Suprapubic skin (tissue), 4 donors: ENCODE results near the gene SLK. TPM values are rescaled to one million over a fixed set of nuclear protein-coding genes. Genes with fewer than 3 reads are reported as not detected.

ENCODE experiments used
- DNase-seq, 2 donors: peaks; one replicate each; pipeline ENCODE4 v3.0.0-alpha.2; 2019; ENCODE audit warnings: low spot score in 2 of 2
- H3K27ac ChIP-seq: fragments of 200-600 bp; sonication (generic); one replicate; pipeline ENCODE4 v1.5.1; 2019
- H3K27me3 ChIP-seq: fragments of 200-600 bp; sonication (generic); one replicate; pipeline ENCODE4 v1.5.1; 2019
- H3K36me3 ChIP-seq: fragments of 200-600 bp; sonication (generic); one replicate; pipeline ENCODE4 v1.5.1; 2019
- H3K4me1 ChIP-seq: fragments of 200-600 bp; sonication (generic); one replicate; pipeline ENCODE4 v1.5.1; 2019
- H3K4me3 ChIP-seq: fragments of 200-600 bp; sonication (generic); one replicate; pipeline ENCODE4 v1.5.1; 2019; ENCODE audit warnings: mild to moderate bottlenecking
- H3K9me3 ChIP-seq: fragments of 200-600 bp; sonication (generic); one replicate; pipeline ENCODE4 v1.5.1; 2019
- CTCF ChIP-seq, 2 donors: fragments of 200-600 bp in 1 of 2; fragments of 450-650 bp in 1 of 2; sonication (generic) in 1 of 2; IDR thresholded peaks; one replicate each; pipeline ENCODE4 v1.5.1; 2016 to 2019; ENCODE audit warnings: antibody characterized with exemption in 2 of 2, mild to moderate bottlenecking in 1 of 2, moderate library complexity in 1 of 2
- EP300 ChIP-seq: sonication (generic); formaldehyde crosslinking; IDR thresholded peaks from one replicate; pipeline ENCODE4 v1.6.1; 2017; ENCODE audit warnings: antibody characterized with exemption
- POLR2A ChIP-seq, 2 donors: fragments of 450-650 bp; IDR thresholded peaks; one replicate each; pipeline ENCODE4 v1.6.1; 2017; ENCODE audit warnings: antibody characterized with exemption in 2 of 2, mild to moderate bottlenecking in 2 of 2, moderate library complexity in 2 of 2
- POLR2AphosphoS5 ChIP-seq, 3 donors: sonication (generic); formaldehyde crosslinking; IDR thresholded peaks; one replicate each; pipeline ENCODE4 v1.6.1; 2017; ENCODE audit warnings: antibody characterized with exemption in 3 of 3
- WGBS: methylation state at CpG from one replicate; pipeline ENCODE4 v1.1.5; 2018; 5-methylcytosine and 5-hydroxymethylcytosine counted together
- total RNA-seq, 4 donors: library from RNA; depleted of rRNA; stranded (reverse); fragments of >200 nt; gene quantifications; one replicate each; pipeline ENCODE4 v1.1.0, GENCODE V29; 2016

The SLK gene
- total RNA-seq, 4 donors from 2014 or later: 38.1 to 81.4 (median 56.3) TPM

GRCh38 chr10:103931603-103932002, 35.3 kb upstream of the SLK start:
- Histone ChIP-seq H3K36me3 (no peaks in the 10 kb centered on the region), H3K4me3 (no peak overlapping the region), H3K9me3 (no peaks in the 10 kb centered on the region), H3K4me1 (peaks cover 6% of the 10 kb centered on the region), H3K27ac (no peak overlapping the region), H3K27me3 (no peaks in the 10 kb centered on the region)
- WGBS: 100% methylated on average over 2 of the region's 2 CpGs
- no peak for DNase-seq
- TF ChIP-seq CTCF (IDR thresholded peaks at IDR 0.05) (no peak), POLR2A (IDR thresholded peaks at IDR 0.05) (no peak)

- Histone ChIP-seq H3K4me1 (peaks cover 6% of the 10 kb centered on the region), H3K27ac (no peak overlapping the region), H3K9me3 (no peaks in the 10 kb centered on the region), H3K27me3 (no peaks in the 10 kb centered on the region), H3K4me3 (no peak overlapping the region), H3K36me3 (no peaks in the 10 kb centered on the region)
- WGBS: 96% methylated on average over 7 of the region's 7 CpGs
- DNase-seq: no peak
- TF ChIP-seq CTCF (IDR thresholded peaks at IDR 0.05) (no peak), EP300 (no peak), POLR2A (IDR thresholded peaks at IDR 0.05) (no peak), POLR2AphosphoS5 (IDR thresholded peaks at IDR 0.05) (no peak)
Measured at GRCh38 chr10:103932271-103932670, 34.7 kb upstream of the SLK start.

GRCh38 chr10:103932971-103933370, 34.0 kb upstream of the SLK start:
- Histone ChIP-seq H3K36me3 (no peaks in the 10 kb centered on the region), H3K9me3 (no peaks in the 10 kb centered on the region), H3K27ac (no peak overlapping the region), H3K4me1 (peaks cover 6% of the 10 kb centered on the region), H3K27me3 (no peaks in the 10 kb centered on the region), H3K4me3 (no peak overlapping the region)
- DNase-seq: no peak
- no peak for TF ChIP-seq EP300
- TF ChIP-seq CTCF (IDR thresholded peaks at IDR 0.05): no peak
- TF ChIP-seq POLR2AphosphoS5 (IDR thresholded peaks at IDR 0.05): no peak
- no peak for TF ChIP-seq POLR2A (IDR thresholded peaks at IDR 0.05)
- 81% methylated on average over 3 of the region's 3 CpGs for WGBS

DNA sequence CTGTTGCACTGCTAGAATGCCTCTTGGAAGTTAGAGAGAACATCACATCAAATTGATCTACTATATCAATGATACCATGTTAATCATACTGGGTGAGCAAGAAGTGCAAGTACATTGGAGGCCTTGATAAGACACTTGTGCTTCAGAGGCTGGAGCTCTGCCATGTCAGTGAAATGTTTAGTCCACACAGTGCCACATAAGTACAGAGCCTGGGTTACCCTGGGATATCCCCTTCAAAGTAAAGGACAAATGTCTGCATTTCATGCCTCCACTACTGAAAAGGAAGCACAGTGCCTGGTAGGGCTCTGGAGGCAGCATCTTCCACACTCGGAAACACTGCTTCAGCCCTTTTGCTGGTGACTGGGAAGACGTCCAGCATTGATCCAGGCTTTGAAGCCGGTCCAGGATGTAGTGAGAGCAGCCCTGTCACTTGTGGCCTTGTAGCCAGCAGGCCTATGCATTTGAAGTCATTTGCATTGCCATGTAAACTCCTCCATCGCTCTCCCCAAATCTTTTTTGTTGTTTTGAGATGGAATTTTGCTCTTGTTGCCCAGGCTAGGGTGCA, 33.3 kb upstream of the SLK start:
- Histone ChIP-seq H3K27me3 (no peaks in the 10 kb centered on the region), H3K9me3 (no peaks in the 10 kb centered on the region), H3K36me3 (no peaks in the 10 kb centered on the region), H3K4me1 (peaks cover 6% of the 10 kb centered on the region), H3K27ac (no peak overlapping the region), H3K4me3 (no peak overlapping the region)
- no peak for DNase-seq
- TF ChIP-seq POLR2A (IDR thresholded peaks at IDR 0.05) (no peak), CTCF (IDR thresholded peaks at IDR 0.05) (no peak), POLR2AphosphoS5 (IDR thresholded peaks at IDR 0.05) (no peak)
- WGBS: 53% methylated on average over 4 of the region's 4 CpGs

GRCh38 chr10:103934308-103934707, 32.6 kb upstream of the SLK start:
- H3K27ac ChIP-seq: no peak overlapping the region
- 93% methylated on average over 6 of the region's 6 CpGs for WGBS
- H3K27me3 ChIP-seq: no peaks in the 10 kb centered on the region
- peaks cover 6% of the 10 kb centered on the region for H3K4me1 ChIP-seq
- no peak overlapping the region for H3K4me3 ChIP-seq
- H3K9me3 ChIP-seq: no peaks in the 10 kb centered on the region
- no peak for DNase-seq
- TF ChIP-seq EP300: no peak
- TF ChIP-seq POLR2A (IDR thresholded peaks at IDR 0.05): no peak
- no peak for TF ChIP-seq POLR2AphosphoS5 (IDR thresholded peaks at IDR 0.05)
- TF ChIP-seq CTCF (IDR thresholded peaks at IDR 0.05): no peak
- no peaks in the 10 kb centered on the region for H3K36me3 ChIP-seq
